ENCODE measurements around the gene TMEM141. TPM values are rescaled to one million over a fixed set of nuclear protein-coding genes. Genes with fewer than 3 reads are reported as not detected.

Gene TMEM141
- total RNA-seq, 1 experiment from 2014 or later = 32.7 TPM

- DNase-seq (ENCODE audit: low spot score) = no peak
Measured at GRCh38 chr9:136742591-136743391, 48.4 kb upstream of the TMEM141 start, which contains the start of gene LCN10. Gene LCN10 (minus strand): TSS chr9:136742940. CDS start chr9:136742903, 37 bp downstream.

GRCh38 chr9:136743639-136744211 lies 47.4 kb upstream of the TMEM141 start:
- TF ChIP-seq CTCF (conservative IDR thresholded peaks at IDR 0.05; ENCODE audit: low read depth, low read length) (no peak), EZH2 (IDR thresholded peaks at IDR 0.05; ENCODE audit: borderline replicate concordance, low read depth, low read length, poor library complexity, severe bottlenecking) (no peak)
- Histone ChIP-seq H3K4me1 (ENCODE audit: insufficient read depth, low read length, poor library complexity, severe bottlenecking) (peaks cover 13% of the 10 kb centered on the region), H3K27ac (ENCODE audit: low read depth, low read length, poor library complexity, severe bottlenecking) (no peak overlapping the region), H3K27me3 (replicated peaks; ENCODE audit: insufficient read depth, low read depth, low read length, poor library complexity) (no peaks in the 10 kb centered on the region), H3K4me3 (ENCODE audit: low read depth, low read length, poor library complexity, severe bottlenecking) (no peak overlapping the region), H3K36me3 (ENCODE audit: insufficient read depth, low read length, poor library complexity, severe bottlenecking) (no peaks in the 10 kb centered on the region), H3K9me3 (ENCODE audit: low read depth, low read length, poor library complexity, severe bottlenecking) (no peaks in the 10 kb centered on the region)
- ChIA-PET POLR2A (ENCODE audit: low non-redundant PET) (no interaction called here), CTCF (interaction anchor here (0.6 kb wide), 1 partner anchor 20 kb away, joined by 4 read pairs; no protein-coding TSS in a partner anchor)
- intact Hi-C loops (cut with micrococcal nuclease; ENCODE audit: unreplicated experiment) = no loop called here
- no peak for DNase-seq (ENCODE audit: low spot score)
- no TSS peak for BruUV-seq (replicated peaks)

More at GRCh38 chr9:136742591-136743391, 48.4 kb upstream of the TMEM141 start, which contains the start of gene LCN10:
- Histone ChIP-seq H3K4me1 (ENCODE audit: insufficient read depth, low read length, poor library complexity, severe bottlenecking) (peaks cover 13% of the 10 kb centered on the region), H3K36me3 (ENCODE audit: insufficient read depth, low read length, poor library complexity, severe bottlenecking) (no peaks in the 10 kb centered on the region), H3K9me3 (ENCODE audit: low read depth, low read length, poor library complexity, severe bottlenecking) (no peaks in the 10 kb centered on the region), H3K27ac (ENCODE audit: low read depth, low read length, poor library complexity, severe bottlenecking) (no peak within 1 kb of the TSS), H3K27me3 (replicated peaks; ENCODE audit: insufficient read depth, low read depth, low read length, poor library complexity) (no peaks in the 10 kb centered on the region), H3K4me3 (ENCODE audit: low read depth, low read length, poor library complexity, severe bottlenecking) (no peak within 1 kb of the TSS)
- TF ChIP-seq EZH2 (IDR thresholded peaks at IDR 0.05; ENCODE audit: borderline replicate concordance, low read depth, low read length, poor library complexity, severe bottlenecking) (no peak), CTCF (conservative IDR thresholded peaks at IDR 0.05; ENCODE audit: low read depth, low read length) (no peak)
- POLR2A ChIA-PET (ENCODE audit: low non-redundant PET) = no interaction called here
- intact Hi-C loops (cut with micrococcal nuclease; ENCODE audit: unreplicated experiment) = no loop called here
- CTCF ChIA-PET = no interaction called here
- BruUV-seq (replicated peaks) = no TSS peak

DNA sequence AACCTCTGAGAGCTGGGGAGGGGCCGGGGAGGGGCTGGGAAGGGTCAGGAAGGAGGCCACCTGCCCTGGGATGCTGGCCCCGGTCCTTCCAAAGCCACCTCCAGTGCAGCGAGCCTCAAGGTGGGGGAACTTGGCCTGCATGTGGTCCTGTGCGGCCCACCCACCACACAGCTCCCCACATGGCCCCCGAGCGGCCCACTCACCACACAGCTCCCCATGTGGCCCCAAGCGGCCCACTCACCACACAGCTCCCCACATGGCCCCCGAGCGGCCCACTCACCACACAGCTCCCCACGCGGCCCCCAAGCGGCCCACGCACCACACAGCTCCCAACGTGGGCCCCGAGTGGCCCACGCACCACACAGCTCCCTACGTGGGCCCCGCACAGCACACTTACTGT lies 46.4 kb upstream of the TMEM141 start:
- Histone ChIP-seq H3K4me3 (ENCODE audit: low read depth, low read length, poor library complexity, severe bottlenecking) (no peak overlapping the region), H3K27ac (ENCODE audit: low read depth, low read length, poor library complexity, severe bottlenecking) (no peak overlapping the region), H3K27me3 (replicated peaks; ENCODE audit: insufficient read depth, low read depth, low read length, poor library complexity) (no peaks in the 10 kb centered on the region), H3K9me3 (ENCODE audit: low read depth, low read length, poor library complexity, severe bottlenecking) (no peaks in the 10 kb centered on the region), H3K36me3 (ENCODE audit: insufficient read depth, low read length, poor library complexity, severe bottlenecking) (no peaks in the 10 kb centered on the region), H3K4me1 (ENCODE audit: insufficient read depth, low read length, poor library complexity, severe bottlenecking) (peaks cover 13% of the 10 kb centered on the region)
- ChIA-PET POLR2A (ENCODE audit: low non-redundant PET) (no interaction called here), CTCF (no interaction called here)
- TF ChIP-seq EZH2 (IDR thresholded peaks at IDR 0.05; ENCODE audit: borderline replicate concordance, low read depth, low read length, poor library complexity, severe bottlenecking) = no peak
- no peak for TF ChIP-seq CTCF (conservative IDR thresholded peaks at IDR 0.05; ENCODE audit: low read depth, low read length)
- BruUV-seq (replicated peaks) = no TSS peak
- DNase-seq (ENCODE audit: low spot score) = no peak
- intact Hi-C loops (cut with micrococcal nuclease; ENCODE audit: unreplicated experiment) = no loop called here

All from A673 (cell line).